Fibroblast of lung (primary cell): ENCODE measurements around the gene DIS3L2. TPM values are rescaled to one million over a fixed set of nuclear protein-coding genes. Genes with fewer than 3 reads are reported as not detected.

ENCODE experiments used
- DNase-seq, 2 donors: peaks; one replicate each; pipeline versions ENCODE4 v3.0.0 to v3.0.0-alpha.2; 2010; ENCODE audit warnings: low read depth in 2 of 2
- H2AFZ ChIP-seq: 2 replicates; pipeline ENCODE4 v1.5.1; 2012; ENCODE audit warnings: low read length, control low read depth, inconsistent platforms
- H3K27ac ChIP-seq: 2 replicates; pipeline ENCODE4 v1.5.1; 2011; ENCODE audit warnings: low read length, control low read depth; ENCODE audit not compliant: insufficient read depth
- H3K27me3 ChIP-seq: 2 replicates; pipeline ENCODE4 v1.5.1; 2011; ENCODE audit warnings: mild to moderate bottlenecking, low read length; ENCODE audit not compliant: control insufficient read depth, insufficient read depth
- H3K36me3 ChIP-seq: 2 replicates; pipeline ENCODE4 v1.5.1; 2011; ENCODE audit warnings: low read length; ENCODE audit not compliant: control insufficient read depth, insufficient read depth
- H3K4me1 ChIP-seq: 2 replicates; pipeline ENCODE4 v1.5.1; 2011; ENCODE audit warnings: low read length; ENCODE audit not compliant: control insufficient read depth, insufficient read depth; ENCODE audit errors: extremely low read depth
- H3K4me2 ChIP-seq: 2 replicates; pipeline ENCODE4 v1.5.1; 2011; ENCODE audit warnings: low read length, control low read depth; ENCODE audit not compliant: insufficient read depth; ENCODE audit errors: extremely low read depth
- H3K4me3 ChIP-seq, 4 experiments: fragments of 200-600 bp in 1 of 4; sonication (generic) in 1 of 4; replicated peaks in 1 of 4; 2 replicates each; pipeline ENCODE4 v1.5.1; 2011 to 2016; ENCODE audit warnings: low read length in 4 of 4, low read depth in 3 of 4, mild to moderate bottlenecking in 3 of 4, control low read depth in 2 of 4, inconsistent platforms in 1 of 4, mixed read lengths in 1 of 4; ENCODE audit not compliant: insufficient read depth in 1 of 4; ENCODE audit errors: control extremely low read depth in 1 of 4
- H3K79me2 ChIP-seq: 2 replicates; pipeline ENCODE4 v1.5.1; 2012; ENCODE audit warnings: mild to moderate bottlenecking, low read length, inconsistent platforms; ENCODE audit not compliant: control insufficient read depth, insufficient read depth
- H3K9ac ChIP-seq: 2 replicates; pipeline ENCODE4 v1.5.1; 2011; ENCODE audit warnings: mild to moderate bottlenecking, low read length, control low read depth; ENCODE audit not compliant: insufficient read depth
- H3K9me3 ChIP-seq: 2 replicates; pipeline ENCODE4 v1.5.1; 2012; ENCODE audit warnings: low read depth, low read length; ENCODE audit not compliant: control insufficient read depth, insufficient read depth
- H4K20me1 ChIP-seq: 2 replicates; pipeline ENCODE4 v1.5.1; 2011; ENCODE audit warnings: low read length; ENCODE audit not compliant: control insufficient read depth, insufficient read depth; ENCODE audit errors: extremely low read depth
- EZH2 ChIP-seq: IDR thresholded peaks from 2 replicates; pipeline ENCODE4 v1.5.1; 2012; ENCODE audit warnings: low read length, control low read depth, mild to moderate bottlenecking; ENCODE audit errors: missing control alignments
- polyA plus RNA-seq, 2 donors: library from polyadenylated mRNA; depleted of rRNA in 1 of 2; stranded (reverse) in 1 of 2; unstranded in 1 of 2; fragments of >200 nt; gene quantifications; 2 replicates each; pipeline ENCODE4 v1.2.1, GENCODE V29; 2011 to 2012; ENCODE audit warnings: missing spikeins in 1 of 2
- total RNA-seq: library from RNA; depleted of rRNA; stranded (reverse); fragments of >200 nt; gene quantifications from 2 replicates; pipeline ENCODE4 v1.2.1, GENCODE V29; 2014
- TF ChIP-seq, protein P1 (sequence below), 2 donors: IDR thresholded peaks in 1 of 2; conservative IDR thresholded peaks in 1 of 2; 1 replicate in 1 of 2; 2 replicates in 1 of 2; pipeline ENCODE4 v1.5.1; 2011 to 2012; ENCODE audit warnings: low read length in 2 of 2, control low read depth in 1 of 2, inconsistent platforms in 1 of 2, low read depth in 1 of 2, mild to moderate bottlenecking in 1 of 2

DIS3L2 gene
- total and polyA plus RNA-seq, 2 donors (not counting 1 experiment from before 2014, with no cell fraction given) = 5.2 to 15.2 TPM

GRCh38 chr2:232228971-232229894 lies 267.7 kb downstream of the DIS3L2 start:
- H3K9ac ChIP-seq = no peak overlapping the region
- DNase-seq = peak in 1 of 2 donors; percentile 70
- H3K79me2 ChIP-seq = no peaks in the 10 kb centered on the region
- no peaks in the 10 kb centered on the region for H3K4me1 ChIP-seq
- H3K27me3 ChIP-seq = no peaks in the 10 kb centered on the region
- no peak overlapping the region for H3K4me3 ChIP-seq
- H2AFZ ChIP-seq = no peak overlapping the region
- no peaks in the 10 kb centered on the region for H3K36me3 ChIP-seq
- no peaks in the 10 kb centered on the region for H3K9me3 ChIP-seq
- H4K20me1 ChIP-seq = no peaks in the 10 kb centered on the region
- no peak overlapping the region for H3K27ac ChIP-seq
- no peak overlapping the region for H3K4me2 ChIP-seq
- no peak for TF ChIP-seq EZH2
- TF ChIP-seq, protein P1, sequence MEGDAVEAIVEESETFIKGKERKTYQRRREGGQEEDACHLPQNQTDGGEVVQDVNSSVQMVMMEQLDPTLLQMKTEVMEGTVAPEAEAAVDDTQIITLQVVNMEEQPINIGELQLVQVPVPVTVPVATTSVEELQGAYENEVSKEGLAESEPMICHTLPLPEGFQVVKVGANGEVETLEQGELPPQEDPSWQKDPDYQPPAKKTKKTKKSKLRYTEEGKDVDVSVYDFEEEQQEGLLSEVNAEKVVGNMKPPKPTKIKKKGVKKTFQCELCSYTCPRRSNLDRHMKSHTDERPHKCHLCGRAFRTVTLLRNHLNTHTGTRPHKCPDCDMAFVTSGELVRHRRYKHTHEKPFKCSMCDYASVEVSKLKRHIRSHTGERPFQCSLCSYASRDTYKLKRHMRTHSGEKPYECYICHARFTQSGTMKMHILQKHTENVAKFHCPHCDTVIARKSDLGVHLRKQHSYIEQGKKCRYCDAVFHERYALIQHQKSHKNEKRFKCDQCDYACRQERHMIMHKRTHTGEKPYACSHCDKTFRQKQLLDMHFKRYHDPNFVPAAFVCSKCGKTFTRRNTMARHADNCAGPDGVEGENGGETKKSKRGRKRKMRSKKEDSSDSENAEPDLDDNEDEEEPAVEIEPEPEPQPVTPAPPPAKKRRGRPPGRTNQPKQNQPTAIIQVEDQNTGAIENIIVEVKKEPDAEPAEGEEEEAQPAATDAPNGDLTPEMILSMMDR (conservative IDR thresholded peaks at IDR 0.05 in 1 of 2, IDR thresholded peaks at IDR 0.05 in 1 of 2; ENCODE audit: low read depth in 1 of 2, low read length in 2 of 2) = no peak

GRCh38 chr2:232229911-232230310 lies 268.4 kb downstream of the DIS3L2 start:
- no peaks in the 10 kb centered on the region for H4K20me1 ChIP-seq
- H3K9ac ChIP-seq = no peak overlapping the region
- no peak overlapping the region for H3K4me3 ChIP-seq
- no peak overlapping the region for H3K27ac ChIP-seq
- DNase-seq = peak in 1 of 2 donors; percentile 31
- H3K79me2 ChIP-seq = no peaks in the 10 kb centered on the region
- H2AFZ ChIP-seq = no peak overlapping the region
- H3K9me3 ChIP-seq = no peaks in the 10 kb centered on the region
- H3K36me3 ChIP-seq = no peaks in the 10 kb centered on the region
- TF ChIP-seq EZH2 = no peak
- TF ChIP-seq, protein P1 (conservative IDR thresholded peaks at IDR 0.05 in 1 of 2, IDR thresholded peaks at IDR 0.05 in 1 of 2; ENCODE audit: low read depth in 1 of 2, low read length in 2 of 2) = no peak
- no peaks in the 10 kb centered on the region for H3K4me1 ChIP-seq
- H3K27me3 ChIP-seq = no peaks in the 10 kb centered on the region
- no peak overlapping the region for H3K4me2 ChIP-seq

DNA sequence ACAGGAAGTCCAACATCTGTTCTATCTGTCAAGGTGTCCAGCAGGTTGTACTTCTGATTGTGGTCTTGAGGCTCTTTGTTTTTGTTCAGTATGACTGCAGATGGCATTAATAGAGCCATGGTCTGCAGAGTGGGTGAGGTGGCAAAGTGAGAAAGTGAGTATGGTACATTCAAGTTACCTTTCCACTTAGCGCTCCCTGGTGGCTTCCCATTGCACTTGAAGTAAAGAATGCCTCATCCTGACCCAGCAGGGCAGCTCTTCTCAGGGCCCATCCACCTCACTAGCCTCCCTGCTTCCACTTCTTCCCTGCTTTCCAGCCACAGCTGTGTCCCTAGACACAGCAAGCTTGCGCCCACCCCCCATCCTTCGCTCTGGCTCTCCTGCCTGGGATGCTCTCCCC lies 269.0 kb downstream of the DIS3L2 start:
- Histone ChIP-seq H3K4me2 (no peak overlapping the region), H3K36me3 (no peaks in the 10 kb centered on the region), H3K79me2 (no peaks in the 10 kb centered on the region), H3K4me1 (no peaks in the 10 kb centered on the region), H3K27me3 (no peaks in the 10 kb centered on the region), H3K9ac (no peak overlapping the region), H2AFZ (no peak overlapping the region), H4K20me1 (no peaks in the 10 kb centered on the region), H3K4me3 (no peak overlapping the region), H3K27ac (no peak overlapping the region), H3K9me3 (no peaks in the 10 kb centered on the region)
- no peak for DNase-seq
- TF ChIP-seq EZH2 = no peak
- TF ChIP-seq, protein P1 (conservative IDR thresholded peaks at IDR 0.05 in 1 of 2, IDR thresholded peaks at IDR 0.05 in 1 of 2; ENCODE audit: low read depth in 1 of 2, low read length in 2 of 2) = peak in 1 of 2 donors; percentile 15
